ENCODE data around the gene TPCN2.

TPCN2 gene

DNA sequence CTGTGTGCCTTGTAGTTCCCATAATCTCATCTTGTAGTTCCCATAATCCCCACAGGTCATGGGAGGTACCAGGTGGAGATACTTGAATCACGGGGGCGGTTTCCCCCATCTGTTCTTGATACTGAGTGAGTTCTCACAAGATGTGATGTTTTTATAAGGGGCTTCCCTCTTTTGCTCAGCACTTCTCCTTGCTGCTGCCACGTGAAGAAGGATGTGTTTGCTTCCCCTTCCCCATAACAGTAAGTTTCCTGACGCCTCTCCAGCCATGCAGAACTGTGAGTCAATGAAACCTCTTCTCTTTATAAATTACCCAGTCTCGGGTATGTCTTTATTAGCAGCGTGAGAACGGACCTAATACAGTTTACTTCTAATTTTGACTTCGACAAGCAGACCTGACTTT lies 93.0 kb downstream of the TPCN2 start:
- Histone ChIP-seq H3K9ac (no peak overlapping the region), H3K4me1 (ENCODE audit: low read depth, poor library complexity, severe bottlenecking) (no peaks in the 10 kb centered on the region), H4K20me1 (ENCODE audit: insufficient read depth) (no peaks in the 10 kb centered on the region)

GRCh38 chr11:69142895-69143294 lies 94.2 kb downstream of the TPCN2 start:
- H3K27ac ChIP-seq: no peak overlapping the region
- H4K20me1 ChIP-seq (ENCODE audit: insufficient read depth): no peaks in the 10 kb centered on the region
- no peak overlapping the region for H3K4me2 ChIP-seq
- H3K27me3 ChIP-seq (ENCODE audit: insufficient read depth, low read depth): no peaks in the 10 kb centered on the region
- no peaks in the 10 kb centered on the region for H3K36me3 ChIP-seq (ENCODE audit: insufficient read depth)
- TF ChIP-seq CTCF (conservative IDR thresholded peaks at IDR 0.05; ENCODE audit: low read depth, low read length): no peak
- H3K4me1 ChIP-seq (ENCODE audit: low read depth, poor library complexity, severe bottlenecking): no peaks in the 10 kb centered on the region
- no peak overlapping the region for H3K4me3 ChIP-seq (IDR thresholded peaks at IDR 0.05; ENCODE audit: insufficient read depth, low read depth, low read length)
- H3K79me2 ChIP-seq (ENCODE audit: insufficient read depth, low read depth): no peaks in the 10 kb centered on the region
- no peak overlapping the region for H2AFZ ChIP-seq (ENCODE audit: low read depth)
- H3K9ac ChIP-seq: no peak overlapping the region

More for the DNA sequence above, 93.0 kb downstream of the TPCN2 start:
- no peak overlapping the region for H3K4me2 ChIP-seq
- no peaks in the 10 kb centered on the region for H3K27me3 ChIP-seq (ENCODE audit: insufficient read depth, low read depth)
- no peak for TF ChIP-seq CTCF (conservative IDR thresholded peaks at IDR 0.05; ENCODE audit: low read depth, low read length)
- H3K27ac ChIP-seq: no peak overlapping the region
- H3K4me3 ChIP-seq (IDR thresholded peaks at IDR 0.05; ENCODE audit: insufficient read depth, low read depth, low read length): no peak overlapping the region
- no peaks in the 10 kb centered on the region for H3K79me2 ChIP-seq (ENCODE audit: insufficient read depth, low read depth)
- H3K36me3 ChIP-seq (ENCODE audit: insufficient read depth): no peaks in the 10 kb centered on the region
- H2AFZ ChIP-seq (ENCODE audit: low read depth): no peak overlapping the region

DNA sequence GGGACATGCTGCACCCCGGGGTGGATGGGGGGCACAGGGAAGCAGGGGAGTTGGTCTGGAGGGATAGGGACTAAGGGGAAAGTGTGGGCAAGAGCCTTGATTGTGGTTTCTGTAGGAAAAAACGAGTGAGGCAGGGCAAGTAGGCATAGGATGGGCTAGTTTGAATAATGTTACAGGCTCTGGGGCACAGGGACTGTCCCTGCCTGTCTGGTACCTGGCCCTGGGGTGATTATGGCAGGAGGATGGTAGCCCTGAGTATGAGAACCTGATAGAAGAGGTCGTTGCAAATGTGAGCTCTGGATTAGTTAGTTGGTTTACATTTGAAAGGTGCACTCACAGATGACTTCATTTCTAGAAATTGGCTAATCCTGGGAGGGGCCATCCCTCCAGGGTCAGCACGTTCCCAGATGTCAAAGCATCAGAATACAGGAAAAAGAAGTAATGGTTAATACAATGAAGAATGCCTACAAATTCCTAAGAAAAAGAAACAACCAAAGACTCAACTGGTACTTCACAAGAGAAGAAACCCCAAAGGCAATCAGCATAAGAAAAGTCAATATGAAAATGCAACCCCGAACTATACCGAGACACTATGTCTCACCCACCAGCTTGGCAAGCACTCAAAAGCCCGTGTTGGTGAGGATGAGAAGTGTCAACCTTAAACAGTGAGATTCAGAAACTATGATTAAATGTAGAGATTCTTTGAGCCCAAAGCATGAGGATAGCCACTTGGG lies 95.8 kb downstream of the TPCN2 start:
- no peak overlapping the region for H3K4me3 ChIP-seq (IDR thresholded peaks at IDR 0.05; ENCODE audit: insufficient read depth, low read depth, low read length)
- no peaks in the 10 kb centered on the region for H4K20me1 ChIP-seq (ENCODE audit: insufficient read depth)
- H3K27ac ChIP-seq: no peak overlapping the region
- no peak overlapping the region for H3K4me2 ChIP-seq
- H3K79me2 ChIP-seq (ENCODE audit: insufficient read depth, low read depth): no peaks in the 10 kb centered on the region
- H3K4me1 ChIP-seq (ENCODE audit: low read depth, poor library complexity, severe bottlenecking): no peaks in the 10 kb centered on the region
- H3K36me3 ChIP-seq (ENCODE audit: insufficient read depth): no peaks in the 10 kb centered on the region
- H3K9ac ChIP-seq: no peak overlapping the region
- no peak for TF ChIP-seq CTCF (conservative IDR thresholded peaks at IDR 0.05; ENCODE audit: low read depth, low read length)
- H2AFZ ChIP-seq (ENCODE audit: low read depth): no peak overlapping the region
- 0 out of 2 replicates have a peak, but pooled peaks cover 2% of the 10 kb centered on the region for H3K27me3 ChIP-seq (ENCODE audit: insufficient read depth, low read depth)

GRCh38 chr11:69145050-69145380 lies 96.3 kb downstream of the TPCN2 start:
- Histone ChIP-seq H3K36me3 (ENCODE audit: insufficient read depth) (no peaks in the 10 kb centered on the region), H3K4me2 (no peak overlapping the region), H4K20me1 (ENCODE audit: insufficient read depth) (no peaks in the 10 kb centered on the region), H3K27me3 (ENCODE audit: insufficient read depth, low read depth) (0 out of 2 replicates have a peak, but pooled peaks cover 2% of the 10 kb centered on the region), H2AFZ (ENCODE audit: low read depth) (no peak overlapping the region), H3K27ac (no peak overlapping the region), H3K79me2 (ENCODE audit: insufficient read depth, low read depth) (no peaks in the 10 kb centered on the region), H3K4me3 (IDR thresholded peaks at IDR 0.05; ENCODE audit: insufficient read depth, low read depth, low read length) (no peak overlapping the region), H3K9ac (no peak overlapping the region), H3K4me1 (ENCODE audit: low read depth, poor library complexity, severe bottlenecking) (no peaks in the 10 kb centered on the region)
- no peak for TF ChIP-seq CTCF (conservative IDR thresholded peaks at IDR 0.05; ENCODE audit: low read depth, low read length)

All from KMS-11 (cell line).